Measurements from ENCODE around the gene KCNH1.

KCNH1 gene

DNA sequence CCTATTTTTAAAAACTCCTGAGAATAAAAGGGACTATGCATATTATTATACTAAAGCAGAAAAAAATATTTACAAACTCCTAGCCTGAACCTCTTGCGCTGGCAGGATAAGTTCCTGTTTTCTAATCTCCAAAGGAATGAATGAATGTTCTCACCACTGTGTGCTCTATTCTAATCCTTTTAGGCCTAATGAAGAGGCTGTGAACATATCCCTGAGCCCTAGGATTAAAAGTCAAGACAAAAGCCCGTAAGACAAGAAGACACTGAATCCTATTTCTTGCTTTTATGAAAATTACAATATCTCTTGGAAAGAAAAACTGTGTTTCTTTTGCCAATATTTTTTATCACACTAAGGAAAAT lies 487.7 kb downstream of the KCNH1 start:
- no peak for DNase-seq (ENCODE audit: low read depth)

DNA sequence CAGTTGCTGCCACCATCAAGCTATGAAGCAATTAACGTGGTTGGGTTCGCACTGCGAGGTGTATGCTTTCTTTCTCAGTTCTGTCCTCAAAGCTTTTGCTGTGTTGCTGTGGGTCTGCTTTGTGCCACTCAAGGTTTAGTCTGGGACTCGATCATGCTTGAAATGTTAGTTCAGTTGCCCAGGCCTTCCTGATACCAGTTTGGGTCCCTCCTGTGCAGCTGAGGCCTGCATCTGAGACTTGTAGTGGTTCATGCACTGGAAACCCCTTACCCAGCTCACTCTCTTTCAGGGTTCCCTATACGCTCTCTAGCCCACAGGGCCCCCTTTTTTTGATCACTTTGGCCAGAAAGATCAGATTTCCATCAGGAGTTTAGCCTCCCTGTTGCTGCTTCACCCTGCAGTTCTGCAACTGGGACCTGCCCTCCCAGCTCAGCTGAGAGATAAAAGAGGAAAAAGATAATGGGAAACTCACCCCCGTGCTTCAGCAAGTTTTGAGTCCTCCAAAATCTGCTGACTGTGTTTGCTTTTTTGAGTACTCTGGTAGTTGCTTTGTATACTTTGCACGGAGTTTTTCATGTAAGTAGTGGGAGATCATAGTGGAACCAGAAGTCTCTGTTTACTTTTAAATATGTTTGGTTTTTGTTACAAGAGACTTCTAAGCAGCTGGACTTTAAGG lies 488.2 kb downstream of the KCNH1 start:
- DNase-seq (ENCODE audit: low read depth) = no peak

- DNase-seq (ENCODE audit: low read depth) = no peak
Observed at GRCh38 chr1:210641582-210641981, 492.4 kb downstream of the KCNH1 start.

- DNase-seq (ENCODE audit: low read depth) = no peak
Observed at GRCh38 chr1:210635108-210635507, 498.8 kb downstream of the KCNH1 start.

- DNase-seq (ENCODE audit: low read depth) = no peak
Observed at GRCh38 chr1:210633636-210634035, 500.3 kb downstream of the KCNH1 start.

- no peak for DNase-seq (ENCODE audit: low read depth)
Observed at GRCh38 chr1:210633140-210633539, 500.8 kb downstream of the KCNH1 start.

DNA sequence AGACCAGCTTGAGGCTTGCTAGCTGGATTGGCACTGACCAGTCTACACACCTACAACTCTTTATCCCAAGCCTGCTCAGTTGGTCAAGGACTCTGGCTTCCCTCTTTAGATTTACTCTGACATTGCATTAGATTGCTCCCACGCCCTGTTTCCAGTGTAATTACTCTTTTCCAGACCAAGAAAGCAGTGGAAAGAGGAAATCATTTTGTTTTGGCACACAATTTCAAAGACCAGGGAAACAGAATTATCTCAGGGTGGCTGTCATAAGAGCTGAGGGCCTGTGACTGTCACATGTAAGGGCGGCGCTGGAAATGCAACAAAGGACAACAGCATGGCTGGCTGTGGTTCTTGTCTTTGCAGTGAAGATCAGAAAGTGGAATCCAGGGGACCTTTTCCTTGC lies 502.5 kb downstream of the KCNH1 start:
- no peak for DNase-seq (ENCODE audit: low read depth)

DNA sequence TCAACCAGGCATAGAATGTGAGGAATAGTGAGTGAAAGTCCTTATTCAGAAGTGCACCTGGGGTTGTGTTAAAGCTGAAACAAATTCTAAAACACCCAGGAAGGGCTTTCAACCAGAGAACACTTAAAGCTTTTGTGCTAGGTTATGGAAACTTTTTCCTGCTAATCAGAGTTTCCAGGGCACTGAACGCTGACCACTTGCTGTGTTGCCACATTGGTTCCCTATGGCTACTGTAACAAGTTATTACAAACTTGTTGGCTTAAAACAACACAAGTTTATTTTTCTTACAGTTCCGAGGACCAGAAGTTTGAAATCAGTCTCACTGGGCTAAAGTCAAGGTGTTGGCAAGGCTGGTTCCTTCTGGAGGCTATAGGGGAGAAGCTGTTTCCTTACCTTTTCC lies 504.7 kb downstream of the KCNH1 start:
- no peak for DNase-seq (ENCODE audit: low read depth)

DNA sequence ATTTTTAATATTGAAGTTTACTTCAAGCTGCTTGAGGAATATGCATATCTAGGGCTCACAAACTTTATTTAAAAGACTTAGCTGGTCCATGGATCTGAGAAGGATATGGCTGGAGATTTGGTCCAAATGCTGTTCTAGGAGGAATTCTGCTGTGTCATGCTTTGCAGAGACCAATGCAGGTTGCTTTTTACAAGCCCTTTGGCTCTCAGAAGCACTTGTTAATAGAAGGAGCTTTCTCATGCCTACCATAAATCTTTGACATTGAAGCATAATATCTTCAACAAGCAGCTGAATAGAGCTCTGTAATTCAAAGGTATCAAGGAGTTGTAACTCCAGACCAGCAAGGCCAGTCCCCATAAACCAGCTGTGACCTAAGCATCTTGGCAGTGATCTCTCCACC lies 506.2 kb downstream of the KCNH1 start:
- DNase-seq (ENCODE audit: low read depth) = no peak

All from T-helper 22 cell (primary cell).